ENCODE results near the gene HELB. TPM values are rescaled to one million over a fixed set of nuclear protein-coding genes. Genes with fewer than 3 reads are reported as not detected.

The HELB gene
- total and polyA plus RNA-seq, 10 of the 15 experiments (the other 5 are each of a cell fraction or from before 2014, with no cell fraction given), result 0.58 to 10.0 (median 4.4) TPM

DNA sequence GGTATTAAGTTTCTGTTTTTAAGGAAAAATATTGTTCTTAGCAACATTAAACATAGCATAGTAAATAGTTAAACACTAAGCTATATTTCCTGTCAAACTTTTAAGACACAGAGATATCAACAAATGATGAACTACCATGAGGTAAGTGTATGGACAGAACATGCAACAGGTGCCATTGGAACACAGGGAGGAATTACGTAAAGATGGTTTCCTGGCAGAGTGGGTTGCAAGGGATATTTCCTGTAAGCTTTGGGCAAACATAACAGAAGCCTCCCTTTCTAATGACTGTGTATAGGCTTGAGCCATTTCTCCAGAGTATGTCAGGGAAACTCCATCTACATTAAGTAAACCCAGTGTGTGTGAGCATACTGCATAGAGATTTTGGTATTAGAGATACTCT lies 31.7 kb upstream of the HELB start:
- no peak for TF ChIP-seq MYC (IDR thresholded peaks at IDR 0.05; ENCODE audit: insufficient read depth, insufficient read length, insufficient replicate concordance, low read length, severe bottlenecking)
- no peak for TF ChIP-seq ZNF687 (IDR thresholded peaks at IDR 0.05)
- TF ChIP-seq CHD2 (IDR thresholded peaks at IDR 0.05; ENCODE audit: borderline replicate concordance, low read depth, low read length), result no peak
- TF ChIP-seq, protein P1, sequence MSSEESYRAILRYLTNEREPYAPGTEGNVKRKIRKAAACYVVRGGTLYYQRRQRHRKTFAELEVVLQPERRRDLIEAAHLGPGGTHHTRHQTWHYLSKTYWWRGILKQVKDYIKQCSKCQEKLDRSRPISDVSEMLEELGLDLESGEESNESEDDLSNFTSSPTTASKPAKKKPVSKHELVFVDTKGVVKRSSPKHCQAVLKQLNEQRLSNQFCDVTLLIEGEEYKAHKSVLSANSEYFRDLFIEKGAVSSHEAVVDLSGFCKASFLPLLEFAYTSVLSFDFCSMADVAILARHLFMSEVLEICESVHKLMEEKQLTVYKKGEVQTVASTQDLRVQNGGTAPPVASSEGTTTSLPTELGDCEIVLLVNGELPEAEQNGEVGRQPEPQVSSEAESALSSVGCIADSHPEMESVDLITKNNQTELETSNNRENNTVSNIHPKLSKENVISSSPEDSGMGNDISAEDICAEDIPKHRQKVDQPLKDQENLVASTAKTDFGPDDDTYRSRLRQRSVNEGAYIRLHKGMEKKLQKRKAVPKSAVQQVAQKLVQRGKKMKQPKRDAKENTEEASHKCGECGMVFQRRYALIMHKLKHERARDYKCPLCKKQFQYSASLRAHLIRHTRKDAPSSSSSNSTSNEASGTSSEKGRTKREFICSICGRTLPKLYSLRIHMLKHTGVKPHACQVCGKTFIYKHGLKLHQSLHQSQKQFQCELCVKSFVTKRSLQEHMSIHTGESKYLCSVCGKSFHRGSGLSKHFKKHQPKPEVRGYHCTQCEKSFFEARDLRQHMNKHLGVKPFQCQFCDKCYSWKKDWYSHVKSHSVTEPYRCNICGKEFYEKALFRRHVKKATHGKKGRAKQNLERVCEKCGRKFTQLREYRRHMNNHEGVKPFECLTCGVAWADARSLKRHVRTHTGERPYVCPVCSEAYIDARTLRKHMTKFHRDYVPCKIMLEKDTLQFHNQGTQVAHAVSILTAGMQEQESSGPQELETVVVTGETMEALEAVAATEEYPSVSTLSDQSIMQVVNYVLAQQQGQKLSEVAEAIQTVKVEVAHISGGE (CRISPR knock-in tag; IDR thresholded peaks at IDR 0.05), result no peak
- no peak for TF ChIP-seq POLR2AphosphoS5 (IDR thresholded peaks at IDR 0.05; ENCODE audit: low read length)
- no peak for TF ChIP-seq MTA2 (IDR thresholded peaks at IDR 0.05; ENCODE audit: low read depth)
- TF ChIP-seq NR2C2 (IDR thresholded peaks at IDR 0.05; ENCODE audit: borderline replicate concordance, control insufficient read depth, insufficient read length, low read depth), result no peak
- TF ChIP-seq NFXL1 (IDR thresholded peaks at IDR 0.05; ENCODE audit: borderline replicate concordance), result no peak
- ChIA-PET SMC1A (ENCODE audit: uncharacterized antibody, unreplicated experiment) (interaction anchor here (0.7 to 2.9 kb wide), 13 partner anchors 34 to 472 kb away, joined by 3 to 14 read pairs (median 7); partner anchors contain the start of genes LLPH and TMBIM4), POLR2A (interaction anchor here (1.6 kb wide), 1 partner anchor 101 kb away, joined by 3 read pairs; the partner anchor contains the start of gene TMBIM4), CTCF (interaction anchor here (0.7 to 4.2 kb wide), 23 partner anchors 8 to 529 kb away, joined by 3 to 26 read pairs (median 6); partner anchors contain the start of genes HELB and TMBIM4), RAD21 (ENCODE audit: unreplicated experiment) (interaction anchor here (1.5 to 2.5 kb wide), 6 partner anchors 8 to 424 kb away, joined by 4 to 17 read pairs (median 10); partner anchors contain the start of gene TMBIM4)
- FAIRE-seq (no peak), ATAC-seq (no peak), DNase-seq (ENCODE audit: low read depth, low spot score) (no peak)
- no TSS peak for BruUV-seq (replicated peaks)
- Histone ChIP-seq H3K79me2 (ENCODE audit: control insufficient read depth, insufficient read depth, low read length) (no peaks in the 10 kb centered on the region), H3K27me3 (replicated peaks in 1 of 2; ENCODE audit: control insufficient read depth in 2 of 2, insufficient read depth in 2 of 2, low read length in 1 of 2) (no peaks in the 10 kb centered on the region), H2AFZ (ENCODE audit: control insufficient read depth, low read depth, low read length) (no peak overlapping the region), H3K9ac (ENCODE audit: control insufficient read depth, insufficient read depth, low read length) (no peak overlapping the region), H3K27ac (ENCODE audit: control insufficient read depth, insufficient read depth) (no peak overlapping the region), H3K4me3 (no peak overlapping the region), H4K20me1 (ENCODE audit: control insufficient read depth, insufficient read depth) (no peaks in the 10 kb centered on the region), H3K9me3 (replicated peaks; ENCODE audit: control insufficient read depth, insufficient read depth, low read length) (no peaks in the 10 kb centered on the region), H3K4me2 (ENCODE audit: control insufficient read depth, insufficient read depth) (no peak overlapping the region), H3K36me3 (ENCODE audit: control insufficient read depth in 2 of 2, insufficient read depth in 2 of 2, low read length in 1 of 2) (no peaks in the 10 kb centered on the region), H3K4me1 (ENCODE audit: control insufficient read depth, insufficient read depth, low read length) (peaks cover 12% of the 10 kb centered on the region)
- intact Hi-C loops (cut with micrococcal nuclease; ENCODE audit: unreplicated experiment) (no loop called here), in situ Hi-C loops (cut with MboI) (no loop called here)
- 100% methylated on average over 1 of the region's 1 CpG for WGBS (ENCODE audit: insufficient coverage, insufficient replicate concordance, low lambda C conversion rate, missing lambda C conversion rate)
